NK-92 (cell line): ENCODE results near the gene SCUBE3.

Experiments used
- DNase-seq: peaks from one replicate; lab custom pipeline; 2025; ENCODE audit not compliant: unreplicated experiment; lab: John Stamatoyannopoulos, UW

SCUBE3 gene

GRCh38 chr6:35265523-35265922 lies 51.8 kb downstream of the SCUBE3 start:
- DNase-seq, result no peak

- no peak for DNase-seq
These were observed 53.7 kb downstream of the SCUBE3 start for GRCh38 chr6:35267446-35267845.

GRCh38 chr6:35267897-35268296 lies 54.1 kb downstream of the SCUBE3 start:
- DNase-seq, result no peak

GRCh38 chr6:35272005-35272404 lies 58.2 kb downstream of the SCUBE3 start:
- DNase-seq, result no peak

- DNase-seq, result no peak
These were observed 60.2 kb downstream of the SCUBE3 start for GRCh38 chr6:35273822-35274559.

- DNase-seq, result no peak
These were observed 62.0 kb downstream of the SCUBE3 start for GRCh38 chr6:35275744-35276260.

GRCh38 chr6:35278708-35279107 lies 65.0 kb downstream of the SCUBE3 start:
- DNase-seq, result no peak

- DNase-seq, result no peak
These were observed 67.1 kb downstream of the SCUBE3 start for GRCh38 chr6:35280903-35281302.

GRCh38 chr6:35282472-35282871 lies 68.7 kb downstream of the SCUBE3 start:
- no peak for DNase-seq

- no peak for DNase-seq
These were observed 69.6 kb downstream of the SCUBE3 start for GRCh38 chr6:35283361-35283760.

- no peak for DNase-seq
These were observed 74.1 kb downstream of the SCUBE3 start for GRCh38 chr6:35287671-35288396.

- DNase-seq, result no peak
These were observed 75.1 kb downstream of the SCUBE3 start for GRCh38 chr6:35288834-35289233.

- DNase-seq, result no peak
These were observed 77.7 kb downstream of the SCUBE3 start for GRCh38 chr6:35291491-35291890.

GRCh38 chr6:35292494-35292893 lies 78.7 kb downstream of the SCUBE3 start:
- no peak for DNase-seq

- DNase-seq, result no peak
These were observed 79.9 kb downstream of the SCUBE3 start for GRCh38 chr6:35293681-35294080.

GRCh38 chr6:35294308-35294945 lies 80.7 kb downstream of the SCUBE3 start:
- no peak for DNase-seq

GRCh38 chr6:35295036-35295435 lies 81.3 kb downstream of the SCUBE3 start:
- no peak for DNase-seq

- DNase-seq, result no peak
These were observed 82.0 kb downstream of the SCUBE3 start for GRCh38 chr6:35295521-35296315.

GRCh38 chr6:35296931-35297600 lies 83.3 kb downstream of the SCUBE3 start:
- no peak for DNase-seq
